ENCODE results near the gene PTPRZ1. TPM values are rescaled to one million over a fixed set of nuclear protein-coding genes. Genes with fewer than 3 reads are reported as not detected.

Gene PTPRZ1
- total RNA-seq, 5 donors from 2014 or later (not counting 1 experiment from before 2014, with no cell fraction given) = 0.19 to 0.23 TPM; not detected in 3

- CTCF ChIA-PET = no interaction called here
- no peak for DNase-seq
- no peak overlapping the region for H3K27ac Mint-ChIP-seq
Measured at GRCh38 chr7:121885166-121885920, 12.4 kb downstream of the PTPRZ1 start.

GRCh38 chr7:121887634-121888033 lies 14.7 kb downstream of the PTPRZ1 start:
- H3K36me3 ChIP-seq (ENCODE audit: control insufficient read depth in 2 of 2, extremely low read depth in 1 of 2, insufficient read depth in 1 of 2, low read length in 1 of 2) = no peaks in the 10 kb centered on the region
- H3K4me1 ChIP-seq (ENCODE audit: control insufficient read depth in 1 of 2, extremely low read depth in 1 of 2, insufficient read depth in 2 of 2, low read length in 2 of 2) = no peaks in the 10 kb centered on the region
- H3K36me3 Mint-ChIP-seq = no peaks in the 10 kb centered on the region
- no peak overlapping the region for H3K27ac Mint-ChIP-seq
- ChIA-PET POLR2A (no interaction called here), CTCF (no interaction called here)
- H3K27me3 Mint-ChIP-seq = no peaks in the 10 kb centered on the region
- no peaks in the 10 kb centered on the region for H3K4me1 Mint-ChIP-seq
- no peak overlapping the region for H3K4me3 Mint-ChIP-seq
- no peaks in the 10 kb centered on the region for H3K9me3 ChIP-seq
- H3K27ac ChIP-seq (ENCODE audit: low read length) = no peak overlapping the region
- no peaks in the 10 kb centered on the region for H3K27me3 ChIP-seq (replicated peaks in 1 of 2; ENCODE audit: control insufficient read depth in 2 of 2, extremely low read depth in 1 of 2, insufficient read depth in 2 of 2, low read length in 1 of 2)
- DNase-seq (no peak), ATAC-seq (replicated peaks in 1 of 4) (no peak)
- H3K9me3 Mint-ChIP-seq = peaks cover 0 to 2% (median 2%) of the 10 kb centered on the region in 3 donors
- WGBS (ENCODE audit: insufficient coverage) = 79% methylated on average over 6 of the region's 6 CpGs
- no peak overlapping the region for H3K4me3 ChIP-seq (ENCODE audit: control insufficient read depth in 1 of 2, extremely low read depth in 1 of 2, low read length in 1 of 2)

More at GRCh38 chr7:121885166-121885920, 12.4 kb downstream of the PTPRZ1 start:
- Histone ChIP-seq H3K9me3 (no peaks in the 10 kb centered on the region), H3K4me3 (ENCODE audit: control insufficient read depth in 1 of 2, extremely low read depth in 1 of 2, low read length in 1 of 2) (no peak overlapping the region), H3K4me1 (ENCODE audit: control insufficient read depth in 1 of 2, extremely low read depth in 1 of 2, insufficient read depth in 2 of 2, low read length in 2 of 2) (no peaks in the 10 kb centered on the region), H3K36me3 (ENCODE audit: control insufficient read depth in 2 of 2, extremely low read depth in 1 of 2, insufficient read depth in 1 of 2, low read length in 1 of 2) (no peaks in the 10 kb centered on the region), H3K27ac (ENCODE audit: low read length) (no peak overlapping the region), H3K27me3 (replicated peaks in 1 of 2; ENCODE audit: control insufficient read depth in 2 of 2, extremely low read depth in 1 of 2, insufficient read depth in 2 of 2, low read length in 1 of 2) (no peaks in the 10 kb centered on the region)
- no peaks in the 10 kb centered on the region for H3K27me3 Mint-ChIP-seq
- no peak for ATAC-seq (replicated peaks in 1 of 4)
- no peaks in the 10 kb centered on the region for H3K4me1 Mint-ChIP-seq
- no peak overlapping the region for H3K4me3 Mint-ChIP-seq
- POLR2A ChIA-PET = no interaction called here
- H3K9me3 Mint-ChIP-seq = peaks cover 0 to 2% (median 2%) of the 10 kb centered on the region in 3 donors
- H3K36me3 Mint-ChIP-seq = no peaks in the 10 kb centered on the region
- 100% methylated on average over 1 of the region's 4 CpGs for WGBS (ENCODE audit: insufficient coverage)

- ATAC-seq (replicated peaks in 1 of 4) (no peak), DNase-seq (no peak)
- ChIA-PET POLR2A (no interaction called here), CTCF (no interaction called here)
- 60% methylated on average over 1 of the region's 2 CpGs for WGBS (ENCODE audit: insufficient coverage)
- H3K27me3 Mint-ChIP-seq = no peaks in the 10 kb centered on the region
- no peak overlapping the region for H3K4me3 Mint-ChIP-seq
- no peaks in the 10 kb centered on the region for H3K27me3 ChIP-seq (replicated peaks in 1 of 2; ENCODE audit: control insufficient read depth in 2 of 2, extremely low read depth in 1 of 2, insufficient read depth in 2 of 2, low read length in 1 of 2)
- H3K9me3 Mint-ChIP-seq = peaks cover 0 to 7% (median 0%) of the 10 kb centered on the region in 3 donors
- H3K4me3 ChIP-seq (ENCODE audit: control insufficient read depth in 1 of 2, extremely low read depth in 1 of 2, low read length in 1 of 2) = no peak overlapping the region
- no peaks in the 10 kb centered on the region for H3K4me1 ChIP-seq (ENCODE audit: control insufficient read depth in 1 of 2, extremely low read depth in 1 of 2, insufficient read depth in 2 of 2, low read length in 2 of 2)
- H3K27ac ChIP-seq (ENCODE audit: low read length) = no peak overlapping the region
- no peaks in the 10 kb centered on the region for H3K36me3 ChIP-seq (ENCODE audit: control insufficient read depth in 2 of 2, extremely low read depth in 1 of 2, insufficient read depth in 1 of 2, low read length in 1 of 2)
- no peak overlapping the region for H3K27ac Mint-ChIP-seq
- H3K4me1 Mint-ChIP-seq = no peaks in the 10 kb centered on the region
- no peaks in the 10 kb centered on the region for H3K9me3 ChIP-seq
- no peaks in the 10 kb centered on the region for H3K36me3 Mint-ChIP-seq
Measured at GRCh38 chr7:121890833-121891232, 17.9 kb downstream of the PTPRZ1 start.

DNA sequence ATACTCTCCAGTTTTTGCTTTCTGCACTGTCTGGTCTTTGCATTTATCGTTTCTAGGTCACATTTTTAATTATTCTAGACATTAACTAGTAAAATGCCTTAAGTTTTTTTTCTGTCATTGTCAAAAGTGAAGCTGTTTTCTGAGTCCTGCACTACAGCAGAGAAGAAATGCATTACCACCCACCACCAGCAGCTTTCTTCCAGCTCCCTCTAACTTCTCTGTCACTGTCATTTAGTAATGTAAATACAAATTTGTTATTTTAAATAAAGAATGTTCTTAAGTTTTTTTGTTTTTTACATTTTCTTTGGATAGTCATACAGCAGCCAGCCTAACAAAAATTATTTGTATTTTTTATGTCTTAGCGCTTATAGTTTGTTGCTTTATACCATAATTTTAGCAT lies 18.8 kb downstream of the PTPRZ1 start:
- WGBS (ENCODE audit: insufficient coverage) = no CpG with 5 or more reads among the region's 2 CpGs
- DNase-seq (no peak), ATAC-seq (replicated peaks in 1 of 4) (no peak)
- no peak overlapping the region for H3K27ac Mint-ChIP-seq
- Histone ChIP-seq H3K4me1 (ENCODE audit: control insufficient read depth in 1 of 2, extremely low read depth in 1 of 2, insufficient read depth in 2 of 2, low read length in 2 of 2) (no peaks in the 10 kb centered on the region), H3K27me3 (replicated peaks in 1 of 2; ENCODE audit: control insufficient read depth in 2 of 2, extremely low read depth in 1 of 2, insufficient read depth in 2 of 2, low read length in 1 of 2) (no peaks in the 10 kb centered on the region), H3K4me3 (ENCODE audit: control insufficient read depth in 1 of 2, extremely low read depth in 1 of 2, low read length in 1 of 2) (no peak overlapping the region), H3K9me3 (no peaks in the 10 kb centered on the region), H3K36me3 (ENCODE audit: control insufficient read depth in 2 of 2, extremely low read depth in 1 of 2, insufficient read depth in 1 of 2, low read length in 1 of 2) (no peaks in the 10 kb centered on the region), H3K27ac (ENCODE audit: low read length) (no peak overlapping the region)
- no peaks in the 10 kb centered on the region for H3K4me1 Mint-ChIP-seq
- CTCF ChIA-PET = no interaction called here
- H3K9me3 Mint-ChIP-seq = peaks cover 0 to 7% (median 0%) of the 10 kb centered on the region in 3 donors
- no peaks in the 10 kb centered on the region for H3K27me3 Mint-ChIP-seq
- no peaks in the 10 kb centered on the region for H3K36me3 Mint-ChIP-seq
- POLR2A ChIA-PET = no interaction called here
- no peak overlapping the region for H3K4me3 Mint-ChIP-seq

GRCh38 chr7:121901026-121901425 lies 28.1 kb downstream of the PTPRZ1 start:
- no peak overlapping the region for H3K4me3 ChIP-seq (ENCODE audit: control insufficient read depth in 1 of 2, extremely low read depth in 1 of 2, low read length in 1 of 2)
- H3K27me3 Mint-ChIP-seq = no peaks in the 10 kb centered on the region
- ATAC-seq (replicated peaks in 1 of 4) (no peak), DNase-seq (no peak)
- H3K36me3 Mint-ChIP-seq = no peaks in the 10 kb centered on the region
- POLR2A ChIA-PET = no interaction called here
- H3K27ac ChIP-seq (ENCODE audit: low read length) = no peak overlapping the region
- H3K4me1 ChIP-seq (ENCODE audit: control insufficient read depth in 1 of 2, extremely low read depth in 1 of 2, insufficient read depth in 2 of 2, low read length in 2 of 2) = no peaks in the 10 kb centered on the region
- no peaks in the 10 kb centered on the region for H3K4me1 Mint-ChIP-seq
- H3K4me3 Mint-ChIP-seq = no peak overlapping the region
- no peaks in the 10 kb centered on the region for H3K27me3 ChIP-seq (replicated peaks in 1 of 2; ENCODE audit: control insufficient read depth in 2 of 2, extremely low read depth in 1 of 2, insufficient read depth in 2 of 2, low read length in 1 of 2)
- peaks cover 5 to 10% (median 6%) of the 10 kb centered on the region in 3 donors for H3K9me3 Mint-ChIP-seq
- WGBS (ENCODE audit: insufficient coverage) = no CpG with 5 or more reads among the region's 2 CpGs
- no peaks in the 10 kb centered on the region for H3K36me3 ChIP-seq (ENCODE audit: control insufficient read depth in 2 of 2, extremely low read depth in 1 of 2, insufficient read depth in 1 of 2, low read length in 1 of 2)
- no peaks in the 10 kb centered on the region for H3K9me3 ChIP-seq
- CTCF ChIA-PET = no interaction called here
- no peak overlapping the region for H3K27ac Mint-ChIP-seq

GRCh38 chr7:121904120-121904519 lies 31.2 kb downstream of the PTPRZ1 start:
- H3K36me3 Mint-ChIP-seq = no peaks in the 10 kb centered on the region
- DNase-seq = no peak
- peaks cover 0 to 10% (median 5%) of the 10 kb centered on the region in 3 donors for H3K9me3 Mint-ChIP-seq
- H3K4me1 Mint-ChIP-seq = no peaks in the 10 kb centered on the region
- H3K4me3 ChIP-seq (ENCODE audit: control insufficient read depth in 1 of 2, extremely low read depth in 1 of 2, low read length in 1 of 2) = no peak overlapping the region
- ATAC-seq (replicated peaks in 1 of 4) = no peak
- no peaks in the 10 kb centered on the region for H3K9me3 ChIP-seq
- POLR2A ChIA-PET = no interaction called here
- no peak overlapping the region for H3K4me3 Mint-ChIP-seq
- no peak overlapping the region for H3K27ac ChIP-seq (ENCODE audit: low read length)
- H3K27me3 Mint-ChIP-seq = no peaks in the 10 kb centered on the region
- CTCF ChIA-PET = no interaction called here
- H3K36me3 ChIP-seq (ENCODE audit: control insufficient read depth in 2 of 2, extremely low read depth in 1 of 2, insufficient read depth in 1 of 2, low read length in 1 of 2) = no peaks in the 10 kb centered on the region
- H3K4me1 ChIP-seq (ENCODE audit: control insufficient read depth in 1 of 2, extremely low read depth in 1 of 2, insufficient read depth in 2 of 2, low read length in 2 of 2) = no peaks in the 10 kb centered on the region
- no peak overlapping the region for H3K27ac Mint-ChIP-seq
- 100% methylated on average over 1 of the region's 2 CpGs for WGBS (ENCODE audit: insufficient coverage)
- no peaks in the 10 kb centered on the region for H3K27me3 ChIP-seq (replicated peaks in 1 of 2; ENCODE audit: control insufficient read depth in 2 of 2, extremely low read depth in 1 of 2, insufficient read depth in 2 of 2, low read length in 1 of 2)
